GM23338 (cell line): ENCODE data around the gene TENM3. TPM values are rescaled to one million over a fixed set of nuclear protein-coding genes. Genes with fewer than 3 reads are reported as not detected.

Source experiments
- ATAC-seq: fragments of 200-7000 bp; cut with Tn5 transposase; 3 replicates; pipeline ENCODE4 v1.9.1; 2020
- DNase-seq: peaks from one replicate; pipeline ENCODE4 v3.0.0-alpha.2; 2015; ENCODE audit warnings: low spot score
- H2AFZ ChIP-seq: fragments of 200-600 bp; sonication (generic); 2 replicates; pipeline ENCODE4 v1.8.0; 2016; ENCODE audit warnings: antibody characterized with exemption, mild to moderate bottlenecking, moderate library complexity
- H3F3A ChIP-seq: fragments of 200-600 bp; sonication (generic); replicated peaks from 2 replicates; pipeline ENCODE4 v1.8.0; 2017; ENCODE audit warnings: antibody characterized with exemption, mixed run types, low read depth
- H3K27ac ChIP-seq: fragments of 200-600 bp; sonication (generic); 2 replicates; pipeline ENCODE4 v1.6.1; 2016; ENCODE audit warnings: low read depth
- H3K27me3 ChIP-seq: fragments of 200-600 bp; sonication (generic); 2 replicates; pipeline ENCODE4 v1.8.0; 2016; ENCODE audit warnings: mild to moderate bottlenecking, mixed run types, moderate library complexity; ENCODE audit not compliant: insufficient read depth
- H3K36me3 ChIP-seq: fragments of 200-600 bp; sonication (generic); 2 replicates; pipeline ENCODE4 v1.8.0; 2016; ENCODE audit warnings: mild to moderate bottlenecking; ENCODE audit not compliant: insufficient read depth
- H3K4me1 ChIP-seq: fragments of 200-600 bp; sonication (generic); 2 replicates; pipeline ENCODE4 v1.8.0; 2016; ENCODE audit warnings: mild to moderate bottlenecking, moderate library complexity; ENCODE audit not compliant: insufficient read depth
- H3K4me2 ChIP-seq: fragments of 200-600 bp; sonication (generic); 2 replicates; pipeline ENCODE4 v1.7.1; 2017; ENCODE audit warnings: mixed run types
- H3K4me3 ChIP-seq: fragments of 200-600 bp; sonication (generic); 2 replicates; pipeline ENCODE4 v1.6.1; 2016; ENCODE audit warnings: mixed run types
- H3K79me2 ChIP-seq: fragments of 200-600 bp; sonication (generic); replicated peaks from 2 replicates; pipeline ENCODE4 v1.8.0; 2017; ENCODE audit warnings: mild to moderate bottlenecking; ENCODE audit not compliant: insufficient read depth
- H3K9me2 ChIP-seq: fragments of 200-600 bp; sonication (generic); 2 replicates; pipeline ENCODE4 v1.8.0; 2017; ENCODE audit not compliant: insufficient read depth
- H4K20me1 ChIP-seq: fragments of 200-600 bp; sonication (generic); replicated peaks from 2 replicates; pipeline ENCODE4 v1.8.0; 2017; ENCODE audit warnings: mild to moderate bottlenecking; ENCODE audit not compliant: insufficient read depth
- H3K27ac Mint-ChIP-seq: 2 replicates; pipeline ENCODE4 v1.8.0; 2020; ENCODE audit warnings: inconsistent platforms, mild to moderate bottlenecking, moderate library complexity, mixed read lengths
- H3K27me3 Mint-ChIP-seq: 3 replicates; pipeline ENCODE4 v1.8.0; 2022; ENCODE audit warnings: low read depth, mild to moderate bottlenecking, moderate library complexity, mixed read lengths, inconsistent platforms; ENCODE audit not compliant: insufficient read depth, poor library complexity
- H3K36me3 Mint-ChIP-seq: 3 replicates; pipeline ENCODE4 v1.8.0; 2021; ENCODE audit warnings: low read depth, mild to moderate bottlenecking, inconsistent platforms, moderate library complexity, mixed read lengths
- H3K4me1 Mint-ChIP-seq: 3 replicates; pipeline ENCODE4 v1.8.0; 2020; ENCODE audit warnings: mild to moderate bottlenecking, inconsistent platforms, mixed read lengths
- H3K4me3 Mint-ChIP-seq: 3 replicates; pipeline ENCODE4 v1.8.0; 2021; ENCODE audit warnings: moderate library complexity, mild to moderate bottlenecking, inconsistent platforms, mixed read lengths
- H3K9me3 Mint-ChIP-seq: 3 replicates; pipeline ENCODE4 v1.8.0; 2020; ENCODE audit warnings: moderate library complexity, mild to moderate bottlenecking, inconsistent platforms, mixed read lengths
- CTCF ChIP-seq, 2 experiments: fragments of 200-600 bp in 1 of 2; sonication (generic) in 1 of 2; conservative IDR thresholded peaks; 2 replicates each; pipeline versions ENCODE4 v1.5.1 to v1.6.1; 2016 to 2017; ENCODE audit warnings: antibody characterized with exemption in 2 of 2, low read depth in 2 of 2, mild to moderate bottlenecking in 2 of 2, moderate library complexity in 1 of 2
- ETS1 ChIP-seq: IDR thresholded peaks from 2 replicates; pipeline ENCODE4 v1.6.1; 2016; ENCODE audit warnings: antibody characterized with exemption
- JUNB ChIP-seq: IDR thresholded peaks from one replicate; pipeline ENCODE4 v1.6.1; 2016; ENCODE audit warnings: antibody characterized with exemption; ENCODE audit not compliant: unreplicated experiment
- POLR2AphosphoS5 ChIP-seq: IDR thresholded peaks from 2 replicates; pipeline ENCODE4 v1.6.1; 2016; ENCODE audit warnings: antibody characterized with exemption, low read depth
- STAT1 ChIP-seq: IDR thresholded peaks from one replicate; pipeline ENCODE4 v1.6.1; 2016; ENCODE audit warnings: antibody characterized with exemption; ENCODE audit not compliant: unreplicated experiment
- ZNF114 ChIP-seq: fragments of 250-450 bp; sonication (Bioruptor Pico); IDR thresholded peaks from 2 replicates; pipeline ENCODE4 v1.5.0; 2020; ENCODE audit warnings: mild to moderate bottlenecking, moderate library complexity
- ZNF331 ChIP-seq: fragments of 250-450 bp; sonication (Bioruptor Pico); IDR thresholded peaks from 2 replicates; pipeline ENCODE4 v1.5.0; 2020; ENCODE audit warnings: low read depth, mild to moderate bottlenecking, moderate library complexity
- ZNF462 ChIP-seq: fragments of 250-450 bp; sonication (Bioruptor Pico); IDR thresholded peaks from 2 replicates; pipeline ENCODE4 v1.5.0; 2020; ENCODE audit warnings: mild to moderate bottlenecking, moderate library complexity
- polyA plus RNA-seq: library from polyadenylated mRNA; unstranded; fragments of >200 nt; fragmentation: Nextera tagmentation; extraction: Ambion mirVana; gene quantifications from 2 replicates; pipeline ENCODE4 v1.2.1, GENCODE V29; 2016
- total RNA-seq: library from RNA; depleted of rRNA; stranded (reverse); fragments of >200 nt; shearing (Covaris generic); gene quantifications from 2 replicates; pipeline ENCODE4 v1.2.3, GENCODE V29; 2014

TENM3 gene
- total and polyA plus RNA-seq, 2 experiments from 2014 or later: 22.2 to 128 TPM

GRCh38 chr4:182263562-182263961, 20.4 kb downstream of the TENM3 start:
- no peaks in the 10 kb centered on the region for H3K79me2 ChIP-seq
- no peaks in the 10 kb centered on the region for H3K4me1 ChIP-seq
- H4K20me1 ChIP-seq: no peaks in the 10 kb centered on the region
- H2AFZ ChIP-seq: no peak overlapping the region
- Mint-ChIP-seq H3K4me1 (peaks cover 16% of the 10 kb centered on the region), H3K36me3 (peaks cover 35% of the 10 kb centered on the region), H3K27ac (peak overlapping the region; percentile 24; the same call in 1 of the 2 replicates), H3K27me3 (peaks cover 2% of the 10 kb centered on the region), H3K9me3 (peaks cover 12% of the 10 kb centered on the region; the same call in 2 of the 3 replicates), H3K4me3 (no peak overlapping the region; the same call in 2 of the 3 replicates)
- ATAC-seq (no peak), DNase-seq (no peak)
- no peak for TF ChIP-seq ZNF462
- TF ChIP-seq POLR2AphosphoS5: no peak
- TF ChIP-seq ZNF114 (CRISPR knock-in tag): no peak
- TF ChIP-seq JUNB: no peak
- no peak for TF ChIP-seq STAT1
- no peak for TF ChIP-seq ETS1
- no peak for TF ChIP-seq CTCF (conservative IDR thresholded peaks at IDR 0.05; ENCODE audit: low read depth in 2 of 2)
- no peak for TF ChIP-seq ZNF331 (CRISPR knock-in tag)
- H3K9me2 ChIP-seq: no peaks in the 10 kb centered on the region
- H3K4me3 ChIP-seq: no peak overlapping the region
- H3F3A ChIP-seq: no peaks in the 10 kb centered on the region
- H3K4me2 ChIP-seq: no peak overlapping the region
- no peaks in the 10 kb centered on the region for H3K27me3 ChIP-seq
- no peaks in the 10 kb centered on the region for H3K36me3 ChIP-seq
- no peak overlapping the region for H3K27ac ChIP-seq
